Measurements from ENCODE around the gene VGLL4.

VGLL4 gene

DNA sequence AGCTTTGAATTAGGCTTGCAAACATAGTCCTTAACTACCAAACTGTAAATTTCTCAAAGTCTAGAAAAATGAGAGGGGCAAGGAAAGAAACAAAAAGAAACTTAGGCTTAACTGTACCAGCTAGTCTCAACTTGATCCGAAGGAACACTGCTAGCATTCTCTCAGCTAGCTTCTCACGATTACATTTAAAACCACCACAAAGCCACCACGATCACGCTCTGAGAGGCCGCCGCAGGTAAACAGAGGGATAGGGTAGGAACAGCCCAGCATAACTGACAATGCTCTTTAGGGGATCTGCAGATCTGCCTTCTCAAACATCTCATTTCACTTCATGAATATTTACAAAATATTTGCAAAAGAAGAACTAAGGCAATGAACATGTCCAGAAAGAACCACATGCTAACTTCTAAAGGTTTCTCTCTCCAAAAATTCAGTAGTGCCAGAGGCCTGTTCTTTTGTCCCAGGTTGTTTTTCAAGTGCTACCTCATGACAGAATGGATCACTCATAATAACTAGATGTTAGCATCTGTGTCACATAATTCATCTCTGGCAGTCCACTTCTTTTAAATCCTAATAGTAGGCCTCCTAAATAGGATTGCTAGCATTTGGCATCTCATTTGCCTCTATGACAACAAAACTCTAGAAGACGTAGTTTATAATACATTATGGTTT is 18.9 kb downstream of the VGLL4 start:
- TF ChIP-seq, protein P1, sequence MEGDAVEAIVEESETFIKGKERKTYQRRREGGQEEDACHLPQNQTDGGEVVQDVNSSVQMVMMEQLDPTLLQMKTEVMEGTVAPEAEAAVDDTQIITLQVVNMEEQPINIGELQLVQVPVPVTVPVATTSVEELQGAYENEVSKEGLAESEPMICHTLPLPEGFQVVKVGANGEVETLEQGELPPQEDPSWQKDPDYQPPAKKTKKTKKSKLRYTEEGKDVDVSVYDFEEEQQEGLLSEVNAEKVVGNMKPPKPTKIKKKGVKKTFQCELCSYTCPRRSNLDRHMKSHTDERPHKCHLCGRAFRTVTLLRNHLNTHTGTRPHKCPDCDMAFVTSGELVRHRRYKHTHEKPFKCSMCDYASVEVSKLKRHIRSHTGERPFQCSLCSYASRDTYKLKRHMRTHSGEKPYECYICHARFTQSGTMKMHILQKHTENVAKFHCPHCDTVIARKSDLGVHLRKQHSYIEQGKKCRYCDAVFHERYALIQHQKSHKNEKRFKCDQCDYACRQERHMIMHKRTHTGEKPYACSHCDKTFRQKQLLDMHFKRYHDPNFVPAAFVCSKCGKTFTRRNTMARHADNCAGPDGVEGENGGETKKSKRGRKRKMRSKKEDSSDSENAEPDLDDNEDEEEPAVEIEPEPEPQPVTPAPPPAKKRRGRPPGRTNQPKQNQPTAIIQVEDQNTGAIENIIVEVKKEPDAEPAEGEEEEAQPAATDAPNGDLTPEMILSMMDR (conservative IDR thresholded peaks at IDR 0.05; ENCODE audit: control insufficient read depth, insufficient read depth, low read depth, low read length), result no peak
- no peak for DNase-seq (ENCODE audit: low read depth)
- no peak overlapping the region for H3K4me3 ChIP-seq (ENCODE audit: control insufficient read depth, low read depth, low read length)

DNA sequence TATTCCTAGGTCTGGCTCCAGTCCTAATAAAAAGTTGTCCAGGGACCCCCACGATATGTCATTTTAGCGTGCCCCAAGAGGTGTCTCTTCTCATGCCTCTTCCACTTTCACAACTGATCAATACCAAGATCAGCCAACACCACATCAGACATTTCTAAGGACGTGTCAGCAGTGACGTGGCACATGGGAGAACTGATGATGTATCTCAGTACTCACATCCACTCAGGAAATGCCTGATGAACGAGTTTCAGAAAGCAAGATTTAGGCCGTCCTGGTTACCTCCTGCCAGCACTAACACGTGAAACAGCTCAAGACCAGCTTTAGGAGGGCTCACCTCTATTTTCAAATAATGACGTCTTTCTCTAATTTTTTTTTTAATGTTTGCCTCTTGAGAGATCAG is 19.6 kb downstream of the VGLL4 start:
- TF ChIP-seq, protein P1 (conservative IDR thresholded peaks at IDR 0.05; ENCODE audit: control insufficient read depth, insufficient read depth, low read depth, low read length), result no peak
- H3K4me3 ChIP-seq (ENCODE audit: control insufficient read depth, low read depth, low read length), result no peak overlapping the region
- peak; percentile 76 for DNase-seq (ENCODE audit: low read depth)

DNA sequence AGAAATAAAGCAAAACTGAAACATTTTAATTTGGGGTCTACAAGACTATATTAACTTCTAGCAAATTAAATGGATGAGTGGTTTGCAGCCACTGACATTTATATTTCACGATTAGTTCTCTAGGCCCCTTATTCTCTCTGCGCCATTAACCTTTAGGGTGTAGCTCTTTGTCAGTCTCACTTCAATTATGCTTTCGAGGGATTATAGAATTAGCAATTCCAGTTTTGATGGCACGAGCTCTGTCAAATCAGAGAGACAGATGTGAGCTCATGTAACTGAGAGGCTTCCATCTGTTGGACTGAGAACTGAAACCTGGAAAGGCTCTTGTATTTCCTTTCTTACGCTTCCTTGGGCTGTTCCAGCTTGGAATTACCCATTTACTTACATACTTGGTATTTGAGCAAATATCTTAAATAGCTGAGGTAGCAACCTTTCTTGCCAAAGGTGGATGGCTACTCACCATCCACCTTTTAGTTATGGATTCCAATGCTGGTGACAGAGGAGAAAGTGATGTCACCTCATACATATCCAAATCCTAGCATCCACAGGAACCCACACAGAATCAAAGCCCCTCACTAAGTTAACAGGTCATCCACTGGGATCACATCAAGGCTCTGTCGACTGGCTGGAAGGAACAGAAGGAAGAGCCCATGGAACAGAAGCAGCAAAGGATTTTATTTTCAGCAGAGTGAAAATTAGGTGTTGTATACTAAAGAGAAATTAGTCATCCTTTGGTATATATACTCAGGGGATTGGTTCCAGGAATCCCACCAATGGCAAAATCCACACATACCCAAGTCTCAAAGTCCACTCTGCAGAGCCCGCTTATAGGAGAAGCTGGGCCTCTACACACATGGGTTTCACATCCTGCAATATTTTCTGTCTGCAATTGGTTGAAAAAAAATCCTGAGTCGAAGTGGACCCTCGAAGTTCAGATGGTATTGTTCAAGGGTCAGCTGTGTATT is 20.8 kb downstream of the VGLL4 start:
- TF ChIP-seq, protein P1 (conservative IDR thresholded peaks at IDR 0.05; ENCODE audit: control insufficient read depth, insufficient read depth, low read depth, low read length), result no peak
- no peak for DNase-seq (ENCODE audit: low read depth)
- no peak overlapping the region for H3K4me3 ChIP-seq (ENCODE audit: control insufficient read depth, low read depth, low read length)

DNA sequence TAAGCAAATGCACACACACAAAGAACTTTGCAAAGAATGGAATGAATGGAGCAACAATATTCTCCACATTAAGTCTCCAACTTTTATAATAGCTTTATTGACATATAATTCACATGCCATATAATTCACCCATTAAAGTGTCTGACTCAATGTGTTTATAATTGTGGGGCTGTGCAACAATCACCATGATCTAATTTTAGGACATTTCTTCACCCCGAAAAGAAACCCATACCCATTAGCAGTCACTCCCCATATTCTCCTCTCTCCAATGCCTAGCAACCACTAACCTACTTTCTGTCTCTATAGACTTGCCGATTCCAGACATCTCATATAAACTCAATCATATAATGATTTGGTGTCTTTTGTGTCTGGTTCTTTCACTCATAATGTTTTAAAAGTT is 22.6 kb downstream of the VGLL4 start:
- DNase-seq (ENCODE audit: low read depth), result no peak
- H3K4me3 ChIP-seq (ENCODE audit: control insufficient read depth, low read depth, low read length), result no peak overlapping the region
- TF ChIP-seq, protein P1 (conservative IDR thresholded peaks at IDR 0.05; ENCODE audit: control insufficient read depth, insufficient read depth, low read depth, low read length), result no peak

DNA sequence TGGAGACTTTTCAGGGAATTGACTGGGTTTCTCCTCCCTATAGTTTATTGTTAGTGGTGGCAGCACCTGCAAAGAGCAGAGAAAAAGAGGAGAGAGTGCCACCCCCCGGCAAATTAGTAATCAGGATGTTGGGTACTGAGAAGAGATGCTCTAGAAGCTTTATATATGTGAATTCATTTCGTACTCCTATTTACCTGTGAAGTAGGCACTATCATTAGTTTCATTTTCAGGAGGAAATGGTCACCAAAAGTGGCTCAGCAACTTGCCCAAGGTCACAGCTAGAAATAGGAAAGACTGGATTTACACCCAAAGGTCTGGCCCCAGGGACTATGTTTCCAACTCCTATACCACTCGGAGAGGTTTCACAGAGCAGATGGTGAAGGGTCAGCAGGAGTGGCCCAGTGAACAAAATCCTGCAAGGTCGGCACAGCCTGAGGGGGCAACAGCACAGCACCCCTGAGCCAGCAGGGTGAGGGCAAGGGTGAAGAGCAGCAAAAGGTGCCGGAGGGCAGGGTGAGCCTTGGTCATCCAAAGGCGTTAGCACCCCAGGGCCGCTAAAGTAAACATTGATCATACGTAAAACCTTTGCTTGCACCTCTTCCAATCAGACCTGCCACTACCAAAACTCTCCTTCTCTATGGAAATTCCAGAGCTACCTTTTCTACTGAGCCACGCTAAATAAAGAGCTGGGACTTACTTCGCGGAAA is 23.6 kb downstream of the VGLL4 start:
- no peak overlapping the region for H3K4me3 ChIP-seq (ENCODE audit: control insufficient read depth, low read depth, low read length)
- DNase-seq (ENCODE audit: low read depth), result no peak
- TF ChIP-seq, protein P1 (conservative IDR thresholded peaks at IDR 0.05; ENCODE audit: control insufficient read depth, insufficient read depth, low read depth, low read length), result no peak

DNA sequence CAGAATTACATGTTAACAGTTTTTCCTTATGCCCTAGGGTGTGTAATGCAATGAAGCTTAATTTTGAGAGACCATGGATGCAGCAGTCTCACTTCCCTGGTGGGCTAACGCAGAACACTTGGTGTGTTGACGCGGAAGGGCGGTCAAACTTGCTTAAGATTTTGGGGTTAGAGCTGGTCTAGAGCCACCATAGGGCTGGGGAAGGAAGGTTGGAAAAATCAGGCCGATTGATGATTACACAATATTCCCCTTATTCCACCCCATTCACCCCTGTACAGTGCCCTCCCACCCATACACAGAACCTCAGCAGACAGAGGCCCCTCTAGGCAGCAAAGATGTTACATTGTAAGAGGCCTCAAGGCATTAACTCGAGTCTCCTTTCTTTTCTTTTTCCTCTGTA is 24.3 kb downstream of the VGLL4 start:
- DNase-seq (ENCODE audit: low read depth), result no peak
- H3K4me3 ChIP-seq (ENCODE audit: control insufficient read depth, low read depth, low read length), result no peak overlapping the region
- TF ChIP-seq, protein P1 (conservative IDR thresholded peaks at IDR 0.05; ENCODE audit: control insufficient read depth, insufficient read depth, low read depth, low read length), result no peak

Data from fibroblast of mammary gland (primary cell).